Ishikawa (cell line): Measurements from ENCODE around the gene COG5.

ENCODE experiments used
- CEBPB ChIP-seq: IDR thresholded peaks from 2 replicates; pipeline ENCODE4 v1.6.1; 2012
- RAD21 ChIP-seq: IDR thresholded peaks from 2 replicates; pipeline ENCODE4 v1.6.1; 2012; ENCODE audit warnings: low read depth
- TEAD4 ChIP-seq: IDR thresholded peaks from 2 replicates; pipeline ENCODE4 v1.6.1; 2012
- YY1 ChIP-seq: IDR thresholded peaks from 2 replicates; pipeline ENCODE4 v1.6.1; 2012; ENCODE audit warnings: low read depth
- TF ChIP-seq, protein P1 (sequence below): IDR thresholded peaks from 2 replicates; pipeline ENCODE4 v1.6.1; 2012; ENCODE audit warnings: low read depth, mild to moderate bottlenecking
- TF ChIP-seq, protein P2 (sequence below): IDR thresholded peaks from 2 replicates; pipeline ENCODE4 v1.6.1; 2012

DNA sequence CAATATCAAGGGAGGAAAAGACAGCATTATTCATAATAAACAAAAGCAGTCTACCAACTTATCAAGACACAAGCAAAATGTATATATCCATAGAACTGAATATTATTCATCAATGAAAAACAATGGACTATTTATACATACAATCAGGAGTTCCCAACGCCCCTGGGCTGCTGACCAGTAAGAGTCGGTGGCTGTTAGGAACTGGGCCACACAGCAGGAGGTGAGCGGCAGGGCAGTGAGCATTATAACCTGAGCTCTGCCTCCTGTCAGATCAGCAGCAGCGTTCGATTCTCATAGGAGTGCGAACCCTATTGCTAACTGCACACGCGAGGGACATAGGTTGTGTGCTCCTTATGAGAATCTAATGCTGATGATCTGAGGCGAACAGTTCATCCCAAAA lies 165.6 kb downstream of the COG5 start:
- TF ChIP-seq YY1: no peak
- no peak for TF ChIP-seq TEAD4
- TF ChIP-seq, protein P1, sequence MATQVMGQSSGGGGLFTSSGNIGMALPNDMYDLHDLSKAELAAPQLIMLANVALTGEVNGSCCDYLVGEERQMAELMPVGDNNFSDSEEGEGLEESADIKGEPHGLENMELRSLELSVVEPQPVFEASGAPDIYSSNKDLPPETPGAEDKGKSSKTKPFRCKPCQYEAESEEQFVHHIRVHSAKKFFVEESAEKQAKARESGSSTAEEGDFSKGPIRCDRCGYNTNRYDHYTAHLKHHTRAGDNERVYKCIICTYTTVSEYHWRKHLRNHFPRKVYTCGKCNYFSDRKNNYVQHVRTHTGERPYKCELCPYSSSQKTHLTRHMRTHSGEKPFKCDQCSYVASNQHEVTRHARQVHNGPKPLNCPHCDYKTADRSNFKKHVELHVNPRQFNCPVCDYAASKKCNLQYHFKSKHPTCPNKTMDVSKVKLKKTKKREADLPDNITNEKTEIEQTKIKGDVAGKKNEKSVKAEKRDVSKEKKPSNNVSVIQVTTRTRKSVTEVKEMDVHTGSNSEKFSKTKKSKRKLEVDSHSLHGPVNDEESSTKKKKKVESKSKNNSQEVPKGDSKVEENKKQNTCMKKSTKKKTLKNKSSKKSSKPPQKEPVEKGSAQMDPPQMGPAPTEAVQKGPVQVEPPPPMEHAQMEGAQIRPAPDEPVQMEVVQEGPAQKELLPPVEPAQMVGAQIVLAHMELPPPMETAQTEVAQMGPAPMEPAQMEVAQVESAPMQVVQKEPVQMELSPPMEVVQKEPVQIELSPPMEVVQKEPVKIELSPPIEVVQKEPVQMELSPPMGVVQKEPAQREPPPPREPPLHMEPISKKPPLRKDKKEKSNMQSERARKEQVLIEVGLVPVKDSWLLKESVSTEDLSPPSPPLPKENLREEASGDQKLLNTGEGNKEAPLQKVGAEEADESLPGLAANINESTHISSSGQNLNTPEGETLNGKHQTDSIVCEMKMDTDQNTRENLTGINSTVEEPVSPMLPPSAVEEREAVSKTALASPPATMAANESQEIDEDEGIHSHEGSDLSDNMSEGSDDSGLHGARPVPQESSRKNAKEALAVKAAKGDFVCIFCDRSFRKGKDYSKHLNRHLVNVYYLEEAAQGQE: no peak
- TF ChIP-seq, protein P2, sequence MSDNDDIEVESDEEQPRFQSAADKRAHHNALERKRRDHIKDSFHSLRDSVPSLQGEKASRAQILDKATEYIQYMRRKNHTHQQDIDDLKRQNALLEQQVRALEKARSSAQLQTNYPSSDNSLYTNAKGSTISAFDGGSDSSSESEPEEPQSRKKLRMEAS: no peak
- TF ChIP-seq RAD21: no peak
- no peak for TF ChIP-seq CEBPB
